Heart left ventricle (tissue), 13 donors: ENCODE results near the gene CLPTM1.

ENCODE experiments used
- CTCF ChIP-seq, 12 donors: fragments of 200-600 bp; sonication (generic) in 4 of 12; IDR thresholded peaks; one replicate each; pipeline versions ENCODE4 v1.5.0 to v1.8.0; 2018 to 2022; ENCODE audit warnings: antibody characterized with exemption in 12 of 12, mild to moderate bottlenecking in 5 of 12
- POLR2A ChIP-seq, 2 donors: fragments of 450-650 bp; IDR thresholded peaks; one replicate each; pipeline ENCODE4 v1.6.1; 2017; ENCODE audit warnings: antibody characterized with exemption in 2 of 2, mild to moderate bottlenecking in 2 of 2, moderate library complexity in 2 of 2
- donor health status: ischemic (EF 13 %, LVEDD 7.1; RV severe dilation, severe dysfunction).
- donor health status: DM: no; HTN: yes; CAD: no.
- donor health status: DM: no; HTN: no; CAD: no.
- donor health status: ischemic (EF 25% LVEDD 6.9; RV normal size, moderate dysfunction).
- donor health status: ischemic (EF 25% LVEDD 5.7; RV mildly dilated, moderate dysfunction).
- donor health status: ischemic (EF 35%, LVEDD 5.7; RV mildly dilated, moderate dysfunction).
- donor health status: nonischemic (EF 11% LVEDD 7.7; RV severe dilation, severe dysfunction).
- donor health status: DM: yes; HTN: yes; CAD: no.
- donor health status: PGD.
- donor health status: ischemic (EF 29% LVEDD 5.4; RV normal size, mild dysfunction).
- donor health status: nonischemic (EF 23%, LVEDD 6.1; RV moderate dilation, normal function).

DNA sequence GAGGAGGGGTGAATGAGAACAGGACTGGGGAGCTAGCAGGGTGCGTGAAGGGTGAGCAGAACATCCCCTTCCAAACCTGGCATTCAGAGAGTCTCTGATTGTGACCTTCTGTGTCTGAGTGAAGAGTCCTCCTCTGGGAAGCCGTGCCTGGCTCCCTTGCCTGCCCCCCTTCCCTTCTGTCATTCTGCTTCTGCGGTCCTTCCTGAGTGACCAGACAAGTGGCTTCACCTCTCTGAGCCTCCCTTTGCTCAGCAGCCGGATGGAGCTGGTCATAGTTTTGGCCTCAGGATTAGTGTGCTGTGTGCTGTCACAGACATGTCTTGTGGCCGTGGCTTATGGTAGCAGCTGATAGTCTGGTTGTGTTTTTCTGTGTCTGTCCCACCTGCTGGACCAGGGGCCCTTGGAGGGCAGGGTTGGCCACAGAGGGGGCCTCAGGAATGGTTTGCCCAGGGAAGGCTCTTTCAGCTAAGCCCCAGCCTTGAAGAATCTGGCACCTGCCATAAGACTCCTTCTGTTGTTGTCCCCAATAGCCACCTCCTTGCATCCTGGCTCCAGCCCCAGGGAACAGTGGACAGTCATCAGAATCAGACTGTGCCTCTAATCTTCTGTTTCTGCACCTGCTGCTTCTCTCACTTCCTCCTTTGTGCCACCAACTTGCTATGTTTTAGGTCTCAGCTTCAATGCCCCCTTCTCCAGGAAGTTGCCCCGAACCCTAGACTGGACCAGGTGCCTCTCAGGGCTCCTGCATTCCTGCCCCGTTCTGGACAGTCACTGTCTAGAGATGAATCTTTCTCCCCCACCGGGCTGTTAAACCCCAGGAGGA is 5.9 kb downstream of the CLPTM1 start:
- TF ChIP-seq CTCF (IDR thresholded peaks at IDR 0.05) = no peak
- no peak for TF ChIP-seq POLR2A (IDR thresholded peaks at IDR 0.05)
